PC-3 (cell line): ENCODE data around the gene CCDC34. TPM values are rescaled to one million over a fixed set of nuclear protein-coding genes. Genes with fewer than 3 reads are reported as not detected.

Experiments
- ATAC-seq: fragments of 200-7000 bp; cut with Tn5 transposase; 2 replicates; pipeline ENCODE4 v1.9.1; 2020; ENCODE audit warnings: mild to moderate bottlenecking, moderate library complexity
- BruUV-seq: library from RNA; stranded (reverse); fragments of 400-500 nt; replicated peaks from 2 replicates; lab custom pipeline; 2021; lab: Mats Ljungman, UMichigan
- CTCF ChIA-PET: fragments of 300-600 bp; sonication (Branson Sonifier 250); formaldehyde crosslinking; loops from one replicate; lab custom pipeline; 2022; ENCODE audit warnings: antibody characterized with exemption; lab: Charles Lee
- POLR2A ChIA-PET: fragments of 300-600 bp; sonication (Branson Sonifier 250); formaldehyde crosslinking; loops from one replicate; lab custom pipeline; 2022; ENCODE audit warnings: antibody characterized with exemption; ENCODE audit not compliant: unreplicated experiment; lab: Charles Lee
- DNase-seq: peaks from one replicate; pipeline ENCODE4 v3.0.0-alpha.2; 2015
- H2AFZ ChIP-seq: fragments of 300-600 bp; sonication (generic); 2 replicates; pipeline ENCODE4 v1.6.0; 2016; ENCODE audit warnings: antibody characterized with exemption, low read length
- H3F3A ChIP-seq: fragments of 300-600 bp; sonication (generic); one replicate; pipeline ENCODE4 v1.6.0; 2017; ENCODE audit warnings: antibody characterized with exemption, low read length, control low read depth, mild to moderate bottlenecking; ENCODE audit not compliant: unreplicated experiment
- H3K27ac ChIP-seq: fragments of 300-600 bp; sonication (generic); 2 replicates; pipeline ENCODE4 v1.5.1; 2016; ENCODE audit warnings: mild to moderate bottlenecking, low read length
- H3K27me3 ChIP-seq: fragments of 300-600 bp; sonication (generic); 2 replicates; pipeline ENCODE4 v1.6.1; 2016; ENCODE audit warnings: low read length, mixed read lengths
- H3K36me3 ChIP-seq: fragments of 300-600 bp; sonication (generic); 2 replicates; pipeline ENCODE4 v1.6.1; 2016; ENCODE audit warnings: low read depth, mixed run types, low read length, mixed read lengths
- H3K4me1 ChIP-seq: fragments of 300-600 bp; sonication (generic); 2 replicates; pipeline ENCODE4 v1.5.1; 2016; ENCODE audit warnings: low read length; ENCODE audit not compliant: insufficient read depth
- H3K4me2 ChIP-seq: fragments of 300-600 bp; sonication (generic); 2 replicates; pipeline ENCODE4 v1.6.0; 2016; ENCODE audit warnings: low read length
- H3K4me3 ChIP-seq: fragments of 300-600 bp; sonication (generic); 2 replicates; pipeline ENCODE4 v1.5.1; 2016; ENCODE audit warnings: mild to moderate bottlenecking, low read length, mixed read lengths
- H3K79me2 ChIP-seq: fragments of 300-600 bp; sonication (generic); 2 replicates; pipeline ENCODE4 v1.6.1; 2017; ENCODE audit warnings: low read length, mixed read lengths
- H3K9ac ChIP-seq: fragments of 300-600 bp; sonication (generic); 2 replicates; pipeline ENCODE4 v1.6.0; 2016; ENCODE audit warnings: mild to moderate bottlenecking, low read length
- H3K9me2 ChIP-seq: fragments of 300-600 bp; sonication (generic); replicated peaks from 2 replicates; pipeline ENCODE4 v1.6.1; 2016; ENCODE audit warnings: mixed run types, low read length, mixed read lengths
- H3K9me3 ChIP-seq: fragments of 300-600 bp; sonication (generic); 2 replicates; pipeline ENCODE4 v1.6.1; 2016; ENCODE audit warnings: low read length, mixed read lengths
- H4K20me1 ChIP-seq: fragments of 300-600 bp; sonication (generic); 2 replicates; pipeline ENCODE4 v1.6.1; 2016; ENCODE audit warnings: low read length, mixed read lengths
- EZH2 ChIP-seq: fragments of 300-600 bp; sonication (generic); IDR thresholded peaks from one replicate; pipeline ENCODE4 v1.6.1; 2017; ENCODE audit warnings: antibody characterized with exemption, mild to moderate bottlenecking, low read length; ENCODE audit not compliant: unreplicated experiment
- EZH2phosphoT487 ChIP-seq: fragments of 300-600 bp; sonication (generic); IDR thresholded peaks from 2 replicates; pipeline ENCODE4 v1.6.1; 2018; ENCODE audit warnings: mild to moderate bottlenecking, antibody characterized with exemption, low read length, borderline replicate concordance
- intact Hi-C: fragments of 100-400 bp; cut with micrococcal nuclease; formaldehyde crosslinking; loops from 2 replicates; pipeline ENCODE4 v1.9.0; 2023
- total RNA-seq: library from RNA; depleted of rRNA; stranded (reverse); fragments of >200 nt; gene quantifications from 2 replicates; pipeline ENCODE4 v1.2.3, GENCODE V29; 2014
- TF ChIP-seq, protein P1 (sequence below): fragments of 300-600 bp; sonication (generic); conservative IDR thresholded peaks from 2 replicates; pipeline ENCODE4 v1.5.1; 2017; ENCODE audit warnings: antibody characterized with exemption, low read depth, mild to moderate bottlenecking, low read length

CCDC34 gene
- total RNA-seq, 1 experiment from 2014 or later = 11.0 TPM

DNA sequence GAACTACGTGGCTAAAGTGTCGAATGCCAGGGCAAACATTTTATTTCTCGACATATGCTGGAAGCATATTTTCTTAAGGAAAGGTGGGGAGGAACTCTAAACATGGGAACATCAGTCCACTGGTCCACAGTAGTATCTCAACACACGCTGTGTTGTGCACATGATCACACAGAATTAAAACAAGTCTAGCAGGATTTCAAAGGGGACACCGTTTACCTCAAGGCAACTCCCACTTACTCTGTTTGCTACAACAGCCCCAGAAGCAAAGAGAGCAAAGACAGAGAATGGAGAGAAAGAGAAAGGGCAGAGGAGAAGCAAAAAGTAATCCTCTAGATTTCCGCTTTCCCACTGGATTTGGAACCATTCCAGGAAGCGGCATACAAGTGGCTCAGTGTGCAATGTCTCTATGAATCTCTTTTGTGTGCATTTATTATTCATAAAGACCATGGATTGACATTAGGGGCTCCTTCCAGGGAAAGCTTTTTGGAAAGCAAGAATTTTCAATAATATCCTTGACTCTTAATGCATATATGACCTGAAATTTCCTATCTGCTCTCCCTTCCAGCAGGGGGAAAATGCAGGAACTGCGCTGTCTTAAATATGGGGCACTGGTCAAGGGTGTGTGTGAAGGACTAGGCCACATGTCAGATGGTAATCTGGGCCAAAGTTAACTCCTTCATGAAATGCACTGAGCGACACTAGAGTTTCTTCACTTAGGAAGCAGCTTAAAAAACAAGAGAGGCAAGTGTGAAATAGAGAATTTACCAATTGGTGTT lies 34.8 kb upstream of the CCDC34 start:
- H3F3A ChIP-seq = peaks cover 10% of the 10 kb centered on the region
- no peak for DNase-seq
- intact Hi-C loops = no loop called here
- H3K9me2 ChIP-seq = no peaks in the 10 kb centered on the region
- no peaks in the 10 kb centered on the region for H3K9me3 ChIP-seq
- no peak overlapping the region for H3K4me3 ChIP-seq
- ChIA-PET POLR2A (interaction anchor here (0.6 kb wide), 1 partner anchor 75 kb away, joined by 4 read pairs; the partner anchor contains the start of gene LGR4), CTCF (no interaction called here)
- H3K4me2 ChIP-seq = no peak overlapping the region
- no peaks in the 10 kb centered on the region for H3K36me3 ChIP-seq
- peaks cover 62% of the 10 kb centered on the region for H3K4me1 ChIP-seq
- no peak overlapping the region for H3K9ac ChIP-seq
- no peak overlapping the region for H3K27ac ChIP-seq
- no peak for ATAC-seq
- H3K27me3 ChIP-seq = no peaks in the 10 kb centered on the region
- H3K79me2 ChIP-seq = peaks cover 4% of the 10 kb centered on the region; the same call in 1 of the 2 replicates
- no peak overlapping the region for H2AFZ ChIP-seq
- TF ChIP-seq, protein P1, sequence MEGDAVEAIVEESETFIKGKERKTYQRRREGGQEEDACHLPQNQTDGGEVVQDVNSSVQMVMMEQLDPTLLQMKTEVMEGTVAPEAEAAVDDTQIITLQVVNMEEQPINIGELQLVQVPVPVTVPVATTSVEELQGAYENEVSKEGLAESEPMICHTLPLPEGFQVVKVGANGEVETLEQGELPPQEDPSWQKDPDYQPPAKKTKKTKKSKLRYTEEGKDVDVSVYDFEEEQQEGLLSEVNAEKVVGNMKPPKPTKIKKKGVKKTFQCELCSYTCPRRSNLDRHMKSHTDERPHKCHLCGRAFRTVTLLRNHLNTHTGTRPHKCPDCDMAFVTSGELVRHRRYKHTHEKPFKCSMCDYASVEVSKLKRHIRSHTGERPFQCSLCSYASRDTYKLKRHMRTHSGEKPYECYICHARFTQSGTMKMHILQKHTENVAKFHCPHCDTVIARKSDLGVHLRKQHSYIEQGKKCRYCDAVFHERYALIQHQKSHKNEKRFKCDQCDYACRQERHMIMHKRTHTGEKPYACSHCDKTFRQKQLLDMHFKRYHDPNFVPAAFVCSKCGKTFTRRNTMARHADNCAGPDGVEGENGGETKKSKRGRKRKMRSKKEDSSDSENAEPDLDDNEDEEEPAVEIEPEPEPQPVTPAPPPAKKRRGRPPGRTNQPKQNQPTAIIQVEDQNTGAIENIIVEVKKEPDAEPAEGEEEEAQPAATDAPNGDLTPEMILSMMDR = no peak
- TF ChIP-seq EZH2 (no peak), EZH2phosphoT487 (no peak)
- no peaks in the 10 kb centered on the region for H4K20me1 ChIP-seq
- BruUV-seq = no TSS peak

DNA sequence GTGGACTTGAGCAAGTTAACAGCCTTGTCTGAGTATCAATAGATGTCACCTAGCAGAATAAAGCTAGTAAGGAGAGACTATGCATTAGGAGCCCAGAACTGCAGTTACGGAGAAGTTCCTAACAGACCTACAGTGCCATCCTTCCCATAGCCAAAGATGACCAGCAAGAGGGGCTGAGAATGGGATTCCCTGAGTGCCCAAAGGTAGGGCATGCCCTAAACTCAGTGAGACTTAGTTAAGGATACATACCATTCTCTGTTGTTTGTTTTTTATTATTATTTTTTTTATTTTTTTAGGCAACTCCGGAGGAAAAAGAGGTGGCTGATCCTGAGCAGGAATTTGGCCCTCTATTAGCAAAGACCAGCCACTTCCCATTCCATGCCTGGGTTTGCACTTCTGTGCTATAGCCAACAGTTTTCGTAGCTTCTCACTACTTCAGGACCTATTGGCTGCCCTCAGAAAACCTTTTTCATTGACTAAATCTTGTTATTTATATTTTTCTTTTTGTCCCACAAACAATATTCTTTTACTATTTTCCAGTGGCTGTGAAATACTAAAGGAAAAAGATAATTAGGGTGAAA lies 33.3 kb upstream of the CCDC34 start:
- Histone ChIP-seq H3F3A (peaks cover 9% of the 10 kb centered on the region), H3K4me3 (peak overlapping the region; percentile 47; the same call in 1 of the 2 replicates), H3K27ac (peak overlapping the region; percentile 87), H3K9me3 (no peaks in the 10 kb centered on the region), H3K9me2 (no peaks in the 10 kb centered on the region), H3K4me2 (peak overlapping the region; percentile 77), H3K79me2 (peaks cover 4% of the 10 kb centered on the region; the same call in 1 of the 2 replicates), H3K4me1 (peaks cover 62% of the 10 kb centered on the region), H2AFZ (no peak overlapping the region), H3K9ac (peak overlapping the region; percentile 47), H3K36me3 (no peaks in the 10 kb centered on the region), H4K20me1 (no peaks in the 10 kb centered on the region), H3K27me3 (no peaks in the 10 kb centered on the region)
- POLR2A ChIA-PET = interaction anchor here (0.6 to 1.7 kb wide), 3 partner anchors 72 to 99 kb away, joined by 3 to 12 read pairs (median 7); partner anchors contain the start of gene LGR4
- CTCF ChIA-PET = interaction anchor here (0.6 to 1.2 kb wide), 3 partner anchors 16 to 100 kb away, joined by 3 to 7 read pairs (median 5); no protein-coding TSS in a partner anchor
- no peak; the same call in 1 of the 2 replicates for ATAC-seq
- TF ChIP-seq EZH2 = no peak
- no TSS peak for BruUV-seq
- intact Hi-C loops = no loop called here
- no peak for DNase-seq

DNA sequence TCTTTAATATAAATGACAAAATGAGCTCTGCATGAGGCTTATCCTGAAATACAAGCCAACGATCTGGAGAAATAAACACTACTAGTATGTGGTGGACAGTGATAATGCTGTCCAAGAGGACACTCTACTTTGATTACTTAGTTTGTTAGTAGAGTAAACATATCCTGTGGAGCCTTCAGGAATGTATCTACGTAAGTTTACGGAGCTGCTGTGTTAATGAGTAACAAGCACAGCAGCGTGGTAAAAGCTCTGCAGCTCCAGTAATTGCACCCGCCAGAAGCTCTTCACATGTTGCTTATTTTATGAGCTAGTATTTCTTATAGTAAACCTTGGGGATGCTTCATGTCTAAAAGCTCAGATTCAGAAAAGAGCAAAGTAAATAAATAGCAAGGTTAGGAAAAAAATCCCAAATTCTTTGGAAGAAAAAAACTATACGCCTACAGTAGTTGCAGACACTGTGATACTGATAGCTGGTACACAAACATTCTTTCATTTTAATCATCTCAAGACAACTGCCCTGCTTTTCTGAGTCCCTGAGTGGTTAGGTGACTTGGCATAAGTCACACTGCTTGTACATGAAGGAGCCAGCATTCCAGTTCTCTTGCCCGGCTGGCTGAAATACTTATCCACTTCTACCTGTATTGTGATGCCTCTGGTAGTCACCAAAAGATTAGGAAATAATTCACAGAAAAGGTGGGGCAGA lies 32.7 kb upstream of the CCDC34 start:
- H3K9me3 ChIP-seq = no peaks in the 10 kb centered on the region
- H3K4me1 ChIP-seq = peaks cover 62% of the 10 kb centered on the region
- peak overlapping the region; percentile 87 for H3K27ac ChIP-seq
- intact Hi-C loops = loop anchor here (1.0 kb wide), 3 partner anchors 47 to 94 kb away; partner anchors contain the start of gene LGR4
- peak overlapping the region; percentile 47 for H3K9ac ChIP-seq
- no peaks in the 10 kb centered on the region for H3K9me2 ChIP-seq
- ChIA-PET CTCF (interaction anchor here (0.6 to 1.2 kb wide), 3 partner anchors 16 to 100 kb away, joined by 3 to 7 read pairs (median 5); no protein-coding TSS in a partner anchor), POLR2A (interaction anchor here (0.6 to 1.7 kb wide), 4 partner anchors 73 to 98 kb away, joined by 3 to 12 read pairs (median 5); partner anchors contain the start of gene LGR4)
- peak overlapping the region; percentile 77 for H3K4me2 ChIP-seq
- TSS peak; percentile 85 for BruUV-seq
- peaks cover 9% of the 10 kb centered on the region for H3F3A ChIP-seq
- TF ChIP-seq EZH2 = no peak
- TF ChIP-seq, protein P1 = no peak
- no peak for TF ChIP-seq EZH2phosphoT487
- no peaks in the 10 kb centered on the region for H3K36me3 ChIP-seq
- no peak overlapping the region for H2AFZ ChIP-seq
- H3K4me3 ChIP-seq = peak overlapping the region; percentile 47; the same call in 1 of the 2 replicates
- no peaks in the 10 kb centered on the region for H3K27me3 ChIP-seq
- ATAC-seq (peak; percentile 83), DNase-seq (peak; percentile 65)
- peaks cover 4% of the 10 kb centered on the region; the same call in 1 of the 2 replicates for H3K79me2 ChIP-seq
- no peaks in the 10 kb centered on the region for H4K20me1 ChIP-seq
